OCI-LY1 (cell line): ENCODE results near the gene SBDS.
"Not testable (repeated sequence)": the region's sequence is repeated elsewhere in the genome, so short reads cannot be mapped to it uniquely, and the experiment has no call there.

Experiments used
- H2AFZ ChIP-seq: fragments of 200-600 bp; sonication (generic), shearing (Covaris generic); 2 replicates; pipeline ENCODE4 v1.6.0; 2014; ENCODE audit warnings: antibody characterized with exemption, mild to moderate bottlenecking, low read length
- H3F3A ChIP-seq: fragments of 200-600 bp; sonication (generic), shearing (Covaris generic); 2 replicates; pipeline ENCODE4 v1.6.0; 2014; ENCODE audit warnings: mild to moderate bottlenecking, antibody characterized with exemption, low read length, moderate library complexity; ENCODE audit not compliant: insufficient read depth
- H3K27ac ChIP-seq: fragments of 200-600 bp; sonication (generic); 2 replicates; pipeline ENCODE4 v1.5.1; 2014; ENCODE audit warnings: low read length, mixed run types, mild to moderate bottlenecking, low read depth; ENCODE audit not compliant: poor library complexity, severe bottlenecking
- H3K27me3 ChIP-seq: fragments of 200-600 bp; sonication (generic); 2 replicates; pipeline ENCODE4 v1.6.0; 2014; ENCODE audit warnings: antibody characterized with exemption, mild to moderate bottlenecking, low read length, moderate library complexity; ENCODE audit not compliant: insufficient read depth
- H3K36me3 ChIP-seq: fragments of 200-600 bp; sonication (generic); 2 replicates; pipeline ENCODE4 v1.6.1; 2014; ENCODE audit warnings: mild to moderate bottlenecking, antibody characterized with exemption, low read length, moderate library complexity, mixed read lengths; ENCODE audit not compliant: insufficient read depth
- H3K4me1 ChIP-seq: fragments of 200-600 bp; sonication (generic); 2 replicates; pipeline ENCODE4 v1.5.1; 2014; ENCODE audit warnings: mild to moderate bottlenecking, low read length, moderate library complexity; ENCODE audit not compliant: insufficient read depth, severe bottlenecking
- H3K4me2 ChIP-seq: fragments of 200-600 bp; sonication (generic), shearing (Covaris generic); 2 replicates; pipeline ENCODE4 v1.6.1; 2014; ENCODE audit warnings: low read length
- H3K4me3 ChIP-seq: fragments of 200-600 bp; sonication (generic); 2 replicates; pipeline ENCODE4 v1.5.1; 2014; ENCODE audit warnings: low read length, low read depth, mild to moderate bottlenecking, mixed read lengths; ENCODE audit not compliant: poor library complexity, severe bottlenecking
- H3K79me2 ChIP-seq: fragments of 200-600 bp; shearing (Covaris generic); 2 replicates; pipeline ENCODE4 v1.6.1; 2016; ENCODE audit warnings: mixed run types, low read length, mixed read lengths; ENCODE audit not compliant: insufficient read depth
- H3K9ac ChIP-seq: fragments of 200-600 bp; sonication (generic), shearing (Covaris generic); 2 replicates; pipeline ENCODE4 v1.6.1; 2014; ENCODE audit warnings: mild to moderate bottlenecking, low read length, mixed read lengths
- H3K9me2 ChIP-seq: fragments of 200-600 bp; sonication (generic), shearing (Covaris generic); 2 replicates; pipeline ENCODE4 v1.6.1; 2014; ENCODE audit warnings: low read depth, mild to moderate bottlenecking, low read length, mixed read lengths
- H3K9me3 ChIP-seq: fragments of 200-600 bp; shearing (Covaris generic); 2 replicates; pipeline ENCODE4 v1.6.1; 2014; ENCODE audit warnings: low read length, mixed read lengths
- H4K20me1 ChIP-seq: fragments of 200-600 bp; sonication (generic), shearing (Covaris generic); 2 replicates; pipeline ENCODE4 v1.6.0; 2016; ENCODE audit warnings: mild to moderate bottlenecking, low read length; ENCODE audit not compliant: insufficient read depth
- CTCF ChIP-seq: fragments of 200-600 bp; sonication (generic), shearing (Covaris generic); IDR thresholded peaks from 2 replicates; pipeline ENCODE4 v1.5.1; 2017; ENCODE audit warnings: mild to moderate bottlenecking, antibody characterized with exemption, low read length, moderate library complexity, mixed read lengths
- EZH2 ChIP-seq: fragments of 200-600 bp; sonication (generic), shearing (Covaris generic); IDR thresholded peaks from 2 replicates; pipeline ENCODE4 v1.8.0; 2017; ENCODE audit warnings: borderline replicate concordance, mixed run types, mild to moderate bottlenecking, antibody characterized with exemption, low read length, moderate library complexity, mixed read lengths

The SBDS gene

GRCh38 chr7:67021260-67021659 lies 25.9 kb upstream of the SBDS start:
- Histone ChIP-seq H3K9me2 (no peaks in the 10 kb centered on the region), H3K4me3 (no peak overlapping the region), H2AFZ (no peak overlapping the region), H3K9ac (no peak overlapping the region), H3K9me3 (no peaks in the 10 kb centered on the region), H3K4me2 (no peak overlapping the region), H3K4me1 (no peaks in the 10 kb centered on the region), H4K20me1 (no peaks in the 10 kb centered on the region), H3K79me2 (no peaks in the 10 kb centered on the region), H3F3A (no peaks in the 10 kb centered on the region), H3K36me3 (peaks cover 69% of the 10 kb centered on the region), H3K27ac (no peak overlapping the region), H3K27me3 (no peaks in the 10 kb centered on the region)
- TF ChIP-seq EZH2, result no peak
- TF ChIP-seq CTCF, result no peak

DNA sequence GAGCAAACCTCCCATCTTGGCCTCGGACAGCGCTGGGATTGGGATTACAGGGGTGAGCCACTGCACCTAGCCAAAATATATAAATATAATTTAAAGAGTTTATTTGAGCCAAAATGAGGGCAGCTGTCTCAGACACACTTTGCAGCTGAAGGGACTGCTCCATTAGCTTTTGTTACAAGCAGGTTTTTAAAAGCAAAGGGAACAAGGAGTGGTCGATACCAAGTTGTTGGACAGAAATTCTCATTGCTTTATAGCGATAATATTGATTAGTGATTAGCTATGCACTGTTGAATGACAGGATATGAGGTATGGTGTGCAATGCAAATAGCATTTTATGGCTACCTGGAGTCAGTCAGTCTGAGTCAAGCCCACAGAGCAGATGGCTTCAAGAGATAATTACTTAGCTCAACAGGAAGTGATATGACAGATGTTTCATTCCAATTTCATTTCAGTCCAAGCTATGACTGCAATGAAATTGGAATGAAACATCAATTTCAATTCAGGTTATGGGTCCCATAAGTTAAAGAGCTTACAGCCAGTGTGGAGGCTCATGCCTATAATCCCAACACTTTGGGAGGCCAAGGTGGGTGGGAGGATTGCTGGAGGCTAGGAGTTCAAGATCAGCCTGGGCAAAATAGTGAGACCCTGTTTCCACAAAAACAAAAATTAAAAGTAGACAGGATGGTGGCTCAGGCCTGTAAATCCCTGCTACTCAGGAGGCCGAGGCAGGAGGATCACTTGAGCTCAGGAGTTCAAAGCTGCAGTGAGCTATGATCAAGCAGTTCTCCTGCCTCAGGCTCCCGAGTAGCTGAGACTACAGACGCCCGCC lies 24.4 kb upstream of the SBDS start:
- Histone ChIP-seq H3K9ac (no peak overlapping the region), H3K9me3 (no peaks in the 10 kb centered on the region), H2AFZ (no peak overlapping the region), H3K4me3 (no peak overlapping the region), H3K4me2 (no peak overlapping the region), H3K79me2 (no peaks in the 10 kb centered on the region), H4K20me1 (no peaks in the 10 kb centered on the region), H3K27me3 (no peaks in the 10 kb centered on the region), H3F3A (no peaks in the 10 kb centered on the region), H3K9me2 (no peaks in the 10 kb centered on the region), H3K27ac (no peak overlapping the region), H3K4me1 (no peaks in the 10 kb centered on the region), H3K36me3 (peaks cover 73% of the 10 kb centered on the region)
- no peak for TF ChIP-seq CTCF
- TF ChIP-seq EZH2, result no peak

DNA sequence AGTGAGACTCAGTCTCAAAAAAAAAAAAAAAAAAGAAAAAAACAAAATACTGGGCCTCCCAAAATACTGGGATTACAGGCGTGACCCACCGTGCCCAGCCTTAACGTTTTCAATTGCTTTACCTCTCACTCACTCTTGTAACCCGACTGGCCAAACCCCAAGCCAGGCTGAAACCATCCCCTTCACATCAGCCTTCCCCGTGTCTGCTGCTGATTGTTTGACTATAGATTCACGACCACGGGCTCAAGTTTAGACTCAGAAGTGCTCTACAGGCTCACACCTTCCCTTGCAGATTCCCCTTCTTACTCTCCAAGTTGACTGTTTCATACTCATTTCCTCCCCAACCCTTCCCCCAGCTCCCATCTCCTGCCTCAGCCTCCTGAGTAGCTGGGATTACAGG lies 23.6 kb upstream of the SBDS start:
- no peaks in the 10 kb centered on the region for H3K79me2 ChIP-seq
- no peak overlapping the region for H3K27ac ChIP-seq
- H3K4me1 ChIP-seq, result no peaks in the 10 kb centered on the region
- peaks cover 74% of the 10 kb centered on the region for H3K36me3 ChIP-seq
- H3K4me2 ChIP-seq, result no peak overlapping the region
- no peaks in the 10 kb centered on the region for H3F3A ChIP-seq
- H3K4me3 ChIP-seq, result no peak overlapping the region
- H3K9me2 ChIP-seq, result no peaks in the 10 kb centered on the region
- TF ChIP-seq CTCF (no peak), EZH2 (no peak)
- no peaks in the 10 kb centered on the region for H3K9me3 ChIP-seq
- H2AFZ ChIP-seq, result no peak overlapping the region
- no peaks in the 10 kb centered on the region for H4K20me1 ChIP-seq
- no peak overlapping the region for H3K9ac ChIP-seq
- no peaks in the 10 kb centered on the region for H3K27me3 ChIP-seq

- not testable (repeated sequence) for H3K4me3 ChIP-seq, H3K27me3 ChIP-seq, H3K79me2 ChIP-seq, H3K9me3 ChIP-seq, H3F3A ChIP-seq, H3K27ac ChIP-seq, H2AFZ ChIP-seq, H3K9me2 ChIP-seq, H3K9ac ChIP-seq, H4K20me1 ChIP-seq, H3K4me2 ChIP-seq, H3K4me1 ChIP-seq
- peaks cover 78% of the 10 kb centered on the region for H3K36me3 ChIP-seq
Observed at GRCh38 chr7:67017971-67018370, 22.6 kb upstream of the SBDS start.

DNA sequence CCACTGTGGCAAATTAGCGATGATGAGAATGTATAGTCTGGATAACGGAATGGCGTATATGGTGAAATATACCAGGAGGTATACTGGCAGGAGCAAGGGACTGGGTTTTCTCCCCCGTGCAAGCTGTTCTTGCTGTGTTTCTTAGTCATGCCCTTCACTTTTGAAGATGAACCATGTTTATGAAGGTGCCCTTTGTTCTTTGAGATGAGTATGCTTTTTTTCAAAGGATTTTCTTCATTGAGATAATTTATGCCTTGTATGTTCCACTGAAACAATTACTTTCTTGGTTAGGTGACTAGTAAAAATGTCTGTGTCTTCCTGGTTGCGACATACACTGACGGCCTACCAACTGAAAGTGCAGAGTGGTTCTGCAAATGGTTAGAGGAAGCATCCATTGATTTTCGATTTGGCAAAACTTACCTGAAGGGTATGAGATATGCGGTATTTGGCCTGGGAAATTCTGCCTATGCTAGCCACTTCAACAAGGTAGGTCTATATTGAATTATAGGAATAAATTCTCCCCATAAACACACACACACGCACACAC lies 18.8 kb upstream of the SBDS start:
- H2AFZ ChIP-seq, H3K9ac ChIP-seq, H3K4me2 ChIP-seq, H3K27me3 ChIP-seq, H3K79me2 ChIP-seq, H3K4me3 ChIP-seq, H3K9me2 ChIP-seq, H3F3A ChIP-seq, H3K4me1 ChIP-seq, H3K27ac ChIP-seq, H4K20me1 ChIP-seq, H3K9me3 ChIP-seq: not testable (repeated sequence)
- peaks cover 73% of the 10 kb centered on the region for H3K36me3 ChIP-seq
